HG02763 (cell line): ENCODE measurements around the gene B3GLCT.
"Not testable (repeated sequence)": the region's sequence is repeated elsewhere in the genome, so short reads cannot be mapped to it uniquely, and the experiment has no call there.

Experiments
- ATAC-seq: cut with Tn5 transposase; IDR thresholded peaks from one replicate; pipeline ENCODE4 v1.9.1; 2021; ENCODE audit warnings: mild to moderate bottlenecking, moderate library complexity; ENCODE audit not compliant: unreplicated experiment

The B3GLCT gene

DNA sequence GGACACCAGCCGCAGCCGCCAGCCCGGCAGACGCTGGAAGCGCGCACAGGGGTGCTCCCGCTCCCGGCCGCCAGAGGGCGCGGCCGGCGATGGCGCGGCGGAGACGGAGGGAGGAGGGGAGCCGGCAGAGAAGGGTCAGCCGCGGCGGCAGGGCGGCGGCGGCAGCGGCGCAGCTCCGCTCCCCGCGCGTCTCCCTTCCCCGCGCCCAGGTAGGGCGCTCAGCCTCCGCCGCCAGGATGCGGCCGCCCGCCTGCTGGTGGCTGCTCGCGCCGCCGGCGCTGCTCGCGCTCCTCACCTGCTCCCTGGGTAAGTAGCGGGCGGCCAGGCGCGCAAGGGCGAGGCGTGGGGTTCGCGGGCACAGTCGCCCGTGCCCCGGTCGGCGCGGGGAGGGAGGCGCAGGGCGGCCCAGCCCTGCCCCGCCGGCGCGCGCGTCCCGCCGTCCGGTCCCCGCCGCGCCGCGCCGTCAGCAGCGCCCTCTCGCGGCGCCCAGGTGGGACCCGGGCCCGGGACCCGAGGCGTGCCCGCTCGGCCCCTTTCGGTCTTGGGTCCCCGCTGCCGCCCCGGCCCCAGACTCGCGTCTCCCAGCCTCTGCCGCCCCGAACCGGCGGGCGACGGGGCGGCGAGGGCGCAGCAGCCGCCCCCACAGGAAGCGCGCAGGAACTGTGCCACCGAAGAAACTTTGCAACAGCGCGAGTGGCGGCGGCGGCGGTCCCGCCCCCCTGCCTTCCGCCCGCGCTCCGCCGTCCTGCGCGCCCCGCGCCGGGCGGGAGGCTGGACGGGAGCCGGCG, at the start of gene B3GLCT:
TSS of gene B3GLCT (plus strand) at position 127 of the 788 bp plus-strand sequence. CDS start at position 237, 110 bp downstream.
- ATAC-seq, result peak; percentile 84

DNA sequence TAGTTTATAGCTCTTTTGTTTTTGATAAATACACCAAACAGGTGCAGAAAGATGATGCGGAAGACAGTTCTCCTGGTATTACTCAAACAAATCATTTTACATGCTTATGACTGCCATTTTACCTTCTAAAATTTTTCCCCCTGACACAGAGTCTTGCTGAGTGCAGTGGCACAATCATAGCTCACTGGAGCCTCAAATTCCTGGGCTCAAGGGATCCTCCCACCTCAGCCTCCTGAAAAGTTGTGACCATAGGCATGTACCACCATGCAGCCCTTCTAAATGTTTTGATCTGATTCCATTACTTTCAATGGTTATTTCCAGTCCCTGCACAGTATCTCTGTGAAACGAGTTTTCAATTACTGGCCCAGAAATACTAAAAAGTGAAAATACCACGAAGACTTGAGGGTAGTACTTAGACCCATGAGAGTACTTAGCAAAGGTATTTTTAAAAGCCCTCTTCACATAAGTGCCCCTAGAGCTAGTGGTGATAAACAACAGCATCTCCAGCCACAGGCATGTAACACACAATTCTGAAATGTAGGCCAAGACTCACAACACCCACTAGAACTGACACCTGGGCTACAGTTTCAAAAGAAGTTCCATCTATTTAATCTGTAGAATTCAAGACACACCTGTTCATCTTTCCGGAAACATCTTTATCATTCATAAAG, 49.3 kb upstream of the B3GLCT start:
- no peak for ATAC-seq

DNA sequence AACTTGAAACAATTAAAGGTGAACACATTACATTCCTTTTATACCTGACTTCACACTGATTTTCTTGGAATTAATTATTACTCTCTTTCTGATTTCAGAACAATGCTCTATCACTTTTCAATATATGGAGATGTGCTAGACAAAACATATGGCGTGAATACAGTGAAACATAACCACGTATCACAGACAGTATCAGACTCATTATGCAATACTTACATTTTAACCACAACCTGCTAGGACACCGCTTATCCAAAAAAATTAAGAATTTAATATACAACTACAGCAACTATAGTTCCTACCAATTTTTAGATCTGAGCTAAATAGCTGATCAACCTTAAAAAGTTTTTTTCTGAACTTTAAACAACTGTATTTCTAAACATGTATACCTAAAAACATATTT, 47.9 kb upstream of the B3GLCT start:
- no peak for ATAC-seq

DNA sequence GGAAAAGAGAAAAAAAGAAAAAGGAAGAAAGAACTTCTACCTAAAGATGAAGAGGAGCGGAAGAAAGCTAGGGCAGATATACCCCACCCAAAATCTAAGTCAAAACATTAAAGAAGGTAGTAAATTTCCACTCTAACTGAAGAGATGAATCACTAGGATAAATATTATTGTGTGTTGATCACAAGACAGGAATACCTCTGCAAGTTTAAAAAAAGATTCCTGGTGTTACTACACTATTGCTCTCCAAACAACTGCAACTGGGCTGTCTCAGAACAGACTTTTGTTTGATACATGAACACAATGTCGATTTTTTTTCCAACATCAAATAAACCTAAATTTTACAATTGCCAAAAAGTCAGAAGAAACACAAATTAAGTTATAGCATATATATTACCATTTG, 44.8 kb upstream of the B3GLCT start:
- ATAC-seq, result no peak

DNA sequence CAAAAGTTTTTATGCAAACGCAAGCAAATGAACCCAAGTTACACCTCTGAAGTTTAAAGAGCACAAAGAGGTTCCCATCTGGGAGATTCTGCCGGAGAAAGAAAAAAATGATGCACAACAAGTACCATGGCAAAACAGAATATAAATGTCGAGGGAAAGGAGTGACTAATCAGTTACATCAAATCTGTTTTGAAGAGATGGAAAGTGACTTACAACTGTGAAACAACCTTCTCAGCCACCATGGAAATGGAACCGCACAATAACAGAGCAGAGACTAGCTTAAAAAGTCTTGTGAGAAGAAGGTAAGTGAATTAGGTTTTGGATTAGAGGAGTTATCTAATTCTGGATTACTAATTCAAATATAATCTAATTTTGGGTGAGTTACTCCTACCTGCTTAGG, 40.5 kb upstream of the B3GLCT start:
- no peak for ATAC-seq

DNA sequence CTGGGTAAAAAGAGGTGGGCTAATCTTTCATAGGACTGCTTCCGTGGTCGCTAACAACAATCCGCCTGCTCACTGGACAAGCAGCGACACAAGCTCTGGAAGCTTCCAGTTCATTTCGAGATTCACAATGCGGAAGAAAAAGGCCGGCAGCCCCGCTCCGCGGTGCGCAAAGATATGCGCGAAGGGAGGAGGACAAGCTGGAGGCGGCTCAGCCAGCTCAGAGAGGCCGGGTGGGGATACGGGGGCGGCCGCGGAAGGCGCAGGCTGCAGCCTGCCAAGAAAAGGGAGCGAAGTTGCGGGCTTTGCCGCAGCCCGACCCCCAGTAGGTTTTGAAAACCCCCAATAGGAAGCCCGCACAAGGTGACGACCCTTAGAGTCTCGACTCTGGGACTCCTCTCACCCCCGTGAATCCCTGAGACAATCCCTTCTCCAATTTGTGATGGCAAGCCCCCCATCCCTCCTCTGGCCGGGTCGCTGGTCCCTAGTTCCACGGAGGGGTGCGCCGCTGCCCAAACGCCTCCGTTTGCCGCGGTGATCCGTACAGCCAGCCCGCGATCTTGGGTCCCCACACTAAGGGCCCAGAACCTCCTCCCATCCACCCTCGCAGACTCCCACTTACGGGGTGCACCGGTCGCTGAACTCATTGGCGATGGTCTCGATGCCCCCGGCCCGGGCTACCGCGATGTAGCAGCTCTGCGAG, 38.8 kb upstream of the B3GLCT start:
- peak; percentile 18 for ATAC-seq

DNA sequence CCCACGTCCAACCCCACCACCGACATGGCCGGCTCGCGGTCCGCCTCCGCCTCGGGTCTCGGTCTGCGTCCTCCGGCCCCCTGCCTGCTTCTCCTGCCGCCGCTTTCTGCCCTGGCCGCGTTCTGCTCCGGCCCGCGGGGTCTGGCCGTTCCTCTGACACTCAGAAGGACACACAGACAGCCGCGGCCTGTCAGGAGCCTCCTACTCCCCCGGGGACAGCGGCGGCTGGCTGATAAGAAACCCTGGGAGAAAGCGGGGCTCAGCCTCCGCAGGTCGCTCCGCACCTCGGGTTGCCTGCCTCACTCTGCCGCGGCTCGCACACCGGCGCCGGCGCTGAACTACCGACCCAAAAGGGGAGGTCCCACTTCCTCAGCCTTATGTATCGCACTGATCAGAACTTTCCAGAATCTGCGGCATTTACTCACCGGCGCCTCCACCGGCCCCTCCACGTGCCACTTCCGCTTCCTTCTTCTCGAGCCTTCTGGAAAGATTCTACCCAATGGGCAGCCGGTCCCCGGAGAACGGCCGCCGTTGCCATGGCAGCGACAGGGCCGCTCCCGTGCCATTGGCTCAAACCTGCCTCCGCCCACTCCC, 38.1 kb upstream of the B3GLCT start, which contains the start of gene HSPH1:
TSS of gene HSPH1 (minus strand) at position 348 of the 594 bp plus-strand sequence. CDS start at position 26, 322 bp downstream.
- ATAC-seq, result peak; percentile 87

DNA sequence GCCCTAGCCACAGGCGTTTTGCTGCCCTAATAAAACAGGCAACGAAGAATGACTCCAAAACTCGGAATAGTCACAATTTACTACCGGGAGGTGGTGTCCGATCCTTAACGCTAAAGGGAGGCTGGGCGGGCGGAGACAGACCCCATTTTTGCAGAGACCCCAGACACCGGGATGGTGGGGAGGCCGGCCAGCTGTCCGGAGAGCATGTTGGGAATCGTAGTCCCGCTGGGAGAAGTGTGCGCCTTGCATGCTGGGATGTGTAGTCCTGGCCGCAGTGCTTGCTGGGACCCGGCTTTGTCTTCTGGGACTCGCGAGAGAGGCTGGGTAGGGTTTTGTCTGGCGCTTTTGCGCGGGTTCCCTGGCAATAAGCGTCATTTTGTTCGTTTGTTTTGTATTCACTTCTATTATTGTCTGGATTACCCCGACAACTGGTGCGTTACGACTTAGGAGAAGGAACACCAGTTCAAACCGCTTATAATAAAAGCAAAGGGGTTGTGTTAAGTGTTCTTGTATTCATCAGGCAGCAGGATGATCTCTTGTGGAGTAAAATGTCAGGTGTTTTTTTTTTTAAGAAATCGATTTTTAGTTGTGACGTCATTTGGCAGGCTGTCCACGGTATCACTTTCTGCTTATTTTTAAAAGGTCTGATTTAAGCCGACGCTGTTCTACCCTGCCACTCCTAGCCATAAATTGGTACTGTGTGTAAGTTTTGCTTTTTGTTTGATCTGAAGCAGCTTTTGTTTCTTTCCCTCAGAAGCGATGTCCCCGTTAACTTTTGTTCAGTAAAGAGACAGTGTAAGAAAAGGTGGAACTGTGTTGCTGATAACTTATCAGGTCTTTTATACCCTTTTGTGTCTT, 37.4 kb upstream of the B3GLCT start:
- ATAC-seq, result peak; percentile 80

DNA sequence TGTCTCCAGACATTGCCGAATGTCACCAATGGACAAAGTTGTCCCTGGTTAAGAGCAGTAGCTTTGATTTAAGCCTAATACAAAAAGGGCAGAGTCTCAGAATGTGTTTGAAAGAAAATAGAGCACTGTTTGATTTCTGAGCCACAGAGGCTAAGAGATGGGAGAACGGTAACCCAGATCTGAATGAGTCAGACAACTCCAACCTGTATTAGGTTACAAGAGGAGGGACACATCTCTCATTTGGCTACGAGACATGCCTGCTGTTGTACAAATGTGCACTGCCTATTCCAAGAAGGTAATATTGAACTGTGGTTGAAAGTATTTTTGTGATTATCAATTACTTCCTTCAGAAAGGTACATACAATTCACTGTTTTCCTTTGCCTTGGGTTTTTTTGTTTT, 33.2 kb upstream of the B3GLCT start:
- no peak for ATAC-seq

DNA sequence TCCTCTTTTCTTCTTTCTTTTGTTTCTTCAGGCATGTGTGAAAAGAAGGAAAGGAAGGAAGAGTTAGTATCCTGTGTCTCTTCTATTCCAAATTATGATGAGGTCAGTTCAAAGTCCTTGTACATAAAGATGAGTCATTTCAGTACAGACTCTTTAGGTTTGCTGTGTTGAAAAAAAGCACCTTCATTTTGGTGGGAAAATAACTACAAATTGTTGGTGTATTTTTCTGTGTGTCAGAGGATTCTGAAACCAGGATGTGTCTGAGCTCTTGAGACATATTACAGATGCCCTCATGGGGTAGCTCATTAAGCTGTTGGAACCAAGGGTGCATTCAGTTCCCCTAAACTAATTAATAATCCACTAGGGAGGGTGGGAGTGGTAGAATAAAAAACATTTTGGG, 32.3 kb upstream of the B3GLCT start:
- peak; percentile 52 for ATAC-seq

DNA sequence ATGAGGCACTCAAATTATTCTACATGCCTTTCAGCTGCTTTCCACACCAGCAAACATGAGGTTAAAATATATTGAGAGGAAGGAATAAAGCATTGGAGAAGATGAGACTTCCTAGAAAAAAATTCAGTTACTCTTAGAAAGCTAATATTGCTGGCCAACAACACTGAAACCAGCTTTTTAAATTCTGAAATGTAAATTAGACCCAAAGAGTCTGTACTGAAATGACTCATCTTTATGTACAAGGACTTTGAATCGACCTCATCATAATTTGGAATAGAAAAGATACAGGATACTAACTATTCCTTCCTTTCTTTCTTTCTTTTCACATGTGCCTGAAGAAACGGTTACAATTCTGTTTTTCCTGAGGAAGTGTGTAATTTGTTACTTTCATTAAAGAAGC, 31.6 kb upstream of the B3GLCT start:
- no peak for ATAC-seq

DNA sequence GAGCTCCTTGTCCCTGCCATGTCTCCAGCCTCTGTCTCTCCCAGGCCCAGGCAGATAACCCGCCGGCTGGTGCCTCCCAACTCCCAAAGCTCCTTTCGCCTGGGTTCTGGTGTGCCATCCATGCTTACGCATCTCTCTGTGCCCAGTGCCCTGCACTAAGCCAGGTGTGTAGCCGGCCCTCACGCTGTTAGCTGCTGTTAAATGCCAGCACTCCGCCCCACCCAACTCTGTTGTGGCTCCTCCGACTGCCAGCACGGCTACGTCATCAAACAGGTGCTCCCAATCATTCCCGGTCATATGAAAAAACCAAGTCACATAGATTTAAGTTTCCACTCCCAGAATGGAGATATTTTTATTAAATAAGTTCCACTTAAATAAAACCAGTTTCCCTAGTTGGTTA, 31.0 kb upstream of the B3GLCT start:
- ATAC-seq, result no peak

DNA sequence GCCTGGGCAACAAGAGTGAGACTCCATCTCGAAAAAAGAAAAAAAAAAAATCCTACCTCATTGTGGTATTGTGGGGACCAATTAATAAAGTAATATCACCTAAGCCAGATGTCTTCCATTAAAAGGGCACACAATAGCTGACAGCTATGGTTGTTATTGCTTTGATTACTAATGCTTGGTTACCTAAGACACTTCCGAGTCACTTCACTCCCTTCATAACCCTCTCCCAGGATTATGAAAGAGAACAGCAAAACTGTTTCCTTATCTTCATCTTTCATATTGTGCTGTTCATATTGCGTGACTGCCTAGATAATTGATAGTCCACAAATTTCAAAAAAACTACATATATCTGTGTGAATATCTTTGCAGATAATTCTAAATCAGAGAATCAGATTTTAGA, 27.8 kb upstream of the B3GLCT start:
- ATAC-seq, result no peak

DNA sequence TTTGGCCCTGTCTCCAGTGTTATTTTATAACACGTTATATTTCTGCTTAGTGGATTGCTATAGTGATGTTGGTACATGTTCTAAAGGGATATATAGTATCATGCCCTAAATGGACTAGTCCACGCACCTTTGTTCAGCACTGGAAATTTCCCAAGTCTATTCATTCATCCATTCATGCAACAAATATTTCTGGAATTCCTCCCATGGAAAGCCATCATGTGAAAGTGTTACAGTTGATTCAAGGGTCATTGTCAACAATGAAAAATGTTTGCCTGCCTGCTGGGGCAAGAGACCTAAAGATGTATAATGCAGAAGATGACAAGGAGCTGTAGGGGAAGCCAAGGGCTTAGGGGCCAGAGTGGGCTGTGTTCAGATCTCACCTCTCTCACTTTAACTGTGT, 27.2 kb upstream of the B3GLCT start:
- ATAC-seq, result no peak

DNA sequence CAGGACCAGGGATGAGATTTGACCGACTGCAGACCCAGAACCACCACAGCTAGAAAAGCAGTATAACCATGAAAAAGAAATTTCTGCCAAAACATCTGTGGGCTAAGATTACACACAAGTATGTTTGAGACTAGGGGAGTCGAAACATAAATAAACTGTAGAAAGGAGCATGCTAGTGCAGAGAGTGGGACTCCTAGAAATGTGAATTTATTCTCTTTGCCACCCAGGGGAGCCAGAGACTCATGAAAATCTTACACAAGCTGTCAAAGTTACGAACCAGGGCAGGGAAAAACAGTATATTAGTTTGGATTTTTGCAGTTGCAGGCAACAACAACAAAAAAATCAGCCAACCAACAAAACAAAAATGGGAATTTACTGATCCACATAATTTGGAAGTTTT, 25.8 kb upstream of the B3GLCT start:
- ATAC-seq, result no peak

DNA sequence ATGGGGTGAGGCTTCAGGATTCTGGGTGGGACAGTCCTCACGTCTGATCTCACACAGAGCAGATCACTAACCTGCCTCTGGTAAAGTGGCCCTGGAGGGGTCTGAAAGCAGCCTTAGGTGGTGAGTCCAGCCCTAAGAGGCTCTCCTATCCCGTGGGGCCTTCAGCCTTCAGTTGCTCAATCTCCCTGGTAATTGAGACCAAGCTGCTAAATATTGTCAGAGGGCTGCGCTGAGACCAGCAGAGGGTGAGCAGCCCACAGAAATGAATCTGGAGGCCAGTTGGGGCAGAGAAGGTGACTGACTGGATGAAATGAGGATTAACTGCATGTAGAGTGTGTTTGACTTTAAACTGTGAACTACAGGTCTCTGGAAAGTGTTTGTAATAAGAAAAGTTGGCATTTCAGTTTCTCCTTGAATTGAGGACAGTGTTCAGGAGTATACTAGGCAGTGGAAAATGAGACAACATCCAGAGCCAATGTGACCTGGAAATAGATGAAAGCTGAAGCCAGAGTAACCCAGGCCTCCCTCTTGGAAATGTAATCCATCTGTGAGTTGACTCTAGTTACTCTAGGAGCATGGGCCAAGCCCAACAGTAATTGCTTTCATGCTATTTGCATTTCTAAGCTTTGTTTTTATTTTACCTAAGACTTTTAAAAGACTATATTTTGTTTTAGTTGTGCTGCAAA, 23.8 kb upstream of the B3GLCT start:
- ATAC-seq, result no peak

DNA sequence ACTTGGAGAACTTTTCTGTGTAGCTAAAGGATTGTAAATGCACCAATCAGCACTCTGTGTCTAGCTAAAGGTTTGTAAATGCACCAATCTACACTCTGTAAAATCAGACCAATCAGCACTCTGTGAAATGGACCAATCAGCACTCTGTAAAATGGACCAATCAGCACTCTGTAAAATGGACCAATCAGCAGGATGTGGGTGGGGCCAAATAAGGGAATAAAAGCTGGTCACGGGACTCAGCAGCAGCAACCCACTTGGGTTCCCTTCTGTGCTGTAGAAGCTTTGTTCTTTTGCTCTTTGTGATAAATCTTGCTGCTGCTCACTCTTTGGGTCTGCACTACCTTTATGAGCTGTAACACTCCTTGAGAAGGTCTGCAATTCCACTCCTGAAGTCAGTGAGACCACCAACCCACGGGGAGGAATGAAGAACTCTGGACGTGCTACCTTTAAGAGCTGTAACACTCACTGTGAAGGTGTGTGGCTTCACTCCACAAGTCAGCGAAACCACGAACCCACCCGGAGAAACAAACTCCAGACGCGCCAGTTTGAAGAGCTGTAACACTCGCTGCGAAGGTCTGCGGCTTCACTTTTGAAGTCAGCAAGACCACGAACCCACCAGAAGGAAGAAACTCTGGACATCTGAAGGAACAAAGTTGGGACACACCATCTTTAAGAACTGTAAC, 21.8 kb upstream of the B3GLCT start:
- ATAC-seq, result not testable (repeated sequence)

DNA sequence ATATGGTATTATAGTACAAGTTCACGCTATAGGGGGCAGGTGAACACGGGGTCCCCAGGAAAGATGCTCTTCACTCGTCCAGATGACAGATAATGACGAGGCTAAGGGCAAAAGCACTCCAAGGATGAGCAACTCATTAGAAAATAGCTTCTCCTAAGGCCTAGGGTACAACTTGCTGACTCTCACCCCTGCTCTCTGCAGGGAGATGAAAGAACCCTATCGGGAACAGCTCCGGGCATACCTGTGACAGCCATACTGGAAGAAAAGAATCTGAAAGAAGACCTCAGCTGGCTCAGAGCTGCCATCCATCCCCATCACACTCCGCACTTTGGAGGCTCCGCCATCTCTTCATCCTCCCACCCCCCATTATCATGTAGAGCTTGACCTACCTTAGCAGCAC, 20.5 kb upstream of the B3GLCT start:
- no peak for ATAC-seq

DNA sequence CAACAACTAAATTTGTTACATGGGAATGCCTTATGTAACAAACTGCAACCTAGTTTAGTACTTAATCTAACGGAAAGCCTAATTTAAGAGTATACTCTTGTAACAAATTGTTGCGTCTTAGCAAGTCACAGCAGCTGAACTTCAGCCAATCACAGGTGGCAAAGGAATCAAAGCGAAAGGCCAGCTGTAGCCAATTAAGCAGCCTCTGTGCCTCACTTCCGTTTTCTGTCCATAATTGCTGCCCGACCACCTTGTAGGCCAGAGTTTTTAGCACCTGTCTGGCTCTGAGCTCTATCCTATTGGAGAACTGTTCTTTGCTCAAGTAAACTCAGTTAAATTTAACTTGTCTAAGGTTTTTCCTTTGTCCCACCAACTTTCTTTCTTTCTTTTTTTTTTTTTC, 20.0 kb upstream of the B3GLCT start:
- no peak for ATAC-seq
